ENCODE results near the gene HPSE2. TPM values are rescaled to one million over a fixed set of nuclear protein-coding genes. Genes with fewer than 3 reads are reported as not detected.

Gene HPSE2
- total RNA-seq, 1 donor from 2014 or later, result 0.10 TPM

DNA sequence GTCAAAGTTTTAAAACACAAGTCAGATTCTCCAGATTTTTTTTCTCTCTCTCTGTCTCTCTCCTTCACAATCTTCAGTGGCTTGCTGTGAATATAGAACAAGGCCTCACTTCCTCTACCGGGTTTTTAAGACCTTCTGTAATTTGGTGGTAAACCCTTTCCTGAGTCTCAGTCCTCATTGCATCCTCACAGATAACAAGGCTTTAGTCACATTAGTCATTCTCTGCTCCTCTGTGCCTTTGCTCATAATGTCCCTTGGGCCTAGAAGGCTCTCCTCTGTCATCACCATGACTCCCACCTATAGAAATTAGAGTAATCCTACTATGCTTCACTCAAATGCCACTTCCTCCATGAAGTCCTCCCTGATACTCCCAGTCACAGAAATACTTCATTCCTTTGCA lies 616.2 kb downstream of the HPSE2 start:
- Mint-ChIP-seq H3K9me3 (ENCODE audit: low read depth) (no peaks in the 10 kb centered on the region), H3K4me1 (ENCODE audit: low read depth) (no peaks in the 10 kb centered on the region), H3K4me3 (ENCODE audit: low read depth) (no peak overlapping the region), H3K27me3 (no peaks in the 10 kb centered on the region), H3K27ac (no peak overlapping the region), H3K36me3 (ENCODE audit: insufficient read depth) (no peaks in the 10 kb centered on the region)
- TF ChIP-seq, protein P1, sequence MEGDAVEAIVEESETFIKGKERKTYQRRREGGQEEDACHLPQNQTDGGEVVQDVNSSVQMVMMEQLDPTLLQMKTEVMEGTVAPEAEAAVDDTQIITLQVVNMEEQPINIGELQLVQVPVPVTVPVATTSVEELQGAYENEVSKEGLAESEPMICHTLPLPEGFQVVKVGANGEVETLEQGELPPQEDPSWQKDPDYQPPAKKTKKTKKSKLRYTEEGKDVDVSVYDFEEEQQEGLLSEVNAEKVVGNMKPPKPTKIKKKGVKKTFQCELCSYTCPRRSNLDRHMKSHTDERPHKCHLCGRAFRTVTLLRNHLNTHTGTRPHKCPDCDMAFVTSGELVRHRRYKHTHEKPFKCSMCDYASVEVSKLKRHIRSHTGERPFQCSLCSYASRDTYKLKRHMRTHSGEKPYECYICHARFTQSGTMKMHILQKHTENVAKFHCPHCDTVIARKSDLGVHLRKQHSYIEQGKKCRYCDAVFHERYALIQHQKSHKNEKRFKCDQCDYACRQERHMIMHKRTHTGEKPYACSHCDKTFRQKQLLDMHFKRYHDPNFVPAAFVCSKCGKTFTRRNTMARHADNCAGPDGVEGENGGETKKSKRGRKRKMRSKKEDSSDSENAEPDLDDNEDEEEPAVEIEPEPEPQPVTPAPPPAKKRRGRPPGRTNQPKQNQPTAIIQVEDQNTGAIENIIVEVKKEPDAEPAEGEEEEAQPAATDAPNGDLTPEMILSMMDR (IDR thresholded peaks at IDR 0.05; ENCODE audit: unreplicated experiment), result no peak
- DNase-seq (ENCODE audit: low spot score, unreplicated experiment), result no peak

DNA sequence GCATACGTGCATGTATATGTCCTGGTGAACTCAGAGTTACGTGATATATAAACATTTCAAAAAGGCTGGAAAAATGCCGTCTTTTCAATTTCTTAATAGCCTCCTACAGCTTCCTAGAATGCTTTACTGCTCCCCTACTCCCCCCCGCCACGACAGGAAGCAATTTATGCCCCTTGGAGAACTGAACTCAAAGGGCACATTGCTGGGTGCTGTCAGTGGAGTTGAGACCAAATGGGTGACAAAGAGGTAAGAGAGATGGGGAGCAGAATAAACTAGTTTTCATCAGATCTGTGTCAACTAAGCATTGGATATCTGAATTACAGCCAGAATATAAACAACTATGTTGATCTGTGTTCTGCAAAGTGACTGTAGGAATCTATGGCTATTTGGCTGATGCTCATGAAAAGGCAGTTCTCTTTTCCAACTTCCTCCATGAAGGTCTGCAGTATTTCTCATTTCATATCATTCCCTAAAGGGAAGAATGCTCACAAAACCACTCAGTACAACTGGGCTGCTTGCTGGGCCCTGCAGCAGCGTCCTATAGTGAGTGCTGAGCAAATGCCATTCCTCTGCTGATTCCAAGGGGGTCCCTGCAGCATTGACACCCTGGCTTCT lies 617.6 kb downstream of the HPSE2 start:
- H3K27me3 Mint-ChIP-seq, result no peaks in the 10 kb centered on the region
- no peaks in the 10 kb centered on the region for H3K4me1 Mint-ChIP-seq (ENCODE audit: low read depth)
- no peak overlapping the region for H3K27ac Mint-ChIP-seq
- TF ChIP-seq, protein P1 (IDR thresholded peaks at IDR 0.05; ENCODE audit: unreplicated experiment), result no peak
- H3K4me3 Mint-ChIP-seq (ENCODE audit: low read depth), result no peak overlapping the region
- H3K9me3 Mint-ChIP-seq (ENCODE audit: low read depth), result no peaks in the 10 kb centered on the region
- no peak for DNase-seq (ENCODE audit: low spot score, unreplicated experiment)
- H3K36me3 Mint-ChIP-seq (ENCODE audit: insufficient read depth), result no peaks in the 10 kb centered on the region

DNA sequence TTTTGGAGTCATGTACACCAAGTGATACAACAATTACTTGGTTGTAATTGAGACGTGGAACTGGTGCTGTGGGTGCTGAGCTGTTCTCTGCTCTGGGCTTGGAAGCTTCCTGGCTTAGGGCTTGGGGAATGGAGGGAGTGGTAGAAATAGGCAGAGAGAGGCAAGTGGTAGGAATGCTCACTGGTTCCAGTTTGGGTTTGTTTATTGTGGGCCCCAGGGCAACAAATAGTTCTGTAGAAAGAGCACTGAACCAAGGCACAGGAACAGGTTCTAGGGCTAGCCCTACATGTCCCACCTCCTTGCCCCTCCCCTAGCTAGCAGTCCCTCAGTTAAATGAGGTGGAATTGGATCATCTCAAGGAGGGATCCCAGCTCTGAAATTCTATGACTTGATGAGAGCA lies 622.2 kb downstream of the HPSE2 start:
- H3K27me3 Mint-ChIP-seq, result no peaks in the 10 kb centered on the region
- H3K36me3 Mint-ChIP-seq (ENCODE audit: insufficient read depth), result no peaks in the 10 kb centered on the region
- TF ChIP-seq, protein P1 (IDR thresholded peaks at IDR 0.05; ENCODE audit: unreplicated experiment), result no peak
- H3K4me1 Mint-ChIP-seq (ENCODE audit: low read depth), result no peaks in the 10 kb centered on the region
- H3K9me3 Mint-ChIP-seq (ENCODE audit: low read depth), result no peaks in the 10 kb centered on the region
- DNase-seq (ENCODE audit: low spot score, unreplicated experiment), result no peak
- H3K27ac Mint-ChIP-seq, result no peak overlapping the region
- H3K4me3 Mint-ChIP-seq (ENCODE audit: low read depth), result no peak overlapping the region

DNA sequence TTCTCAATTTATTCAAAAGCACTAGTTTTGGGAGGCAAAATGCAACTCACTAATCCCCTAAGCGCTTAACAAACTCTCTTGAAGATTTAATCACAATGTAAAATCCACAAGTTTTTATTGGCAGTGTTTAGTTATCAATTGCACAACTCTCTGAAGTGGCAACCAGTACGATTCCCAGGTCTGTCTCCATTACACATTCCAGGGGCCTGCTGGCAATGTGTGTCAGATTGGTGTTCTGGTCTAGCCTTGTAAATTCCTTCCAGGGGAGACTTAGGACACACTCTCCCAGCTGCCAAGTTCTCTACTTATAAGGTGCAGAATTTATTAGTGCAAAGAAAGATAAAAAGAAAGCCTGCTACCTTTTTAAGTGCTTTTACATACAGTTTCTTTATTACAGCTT lies 624.2 kb downstream of the HPSE2 start:
- no peak overlapping the region for H3K27ac Mint-ChIP-seq
- DNase-seq (ENCODE audit: low spot score, unreplicated experiment), result no peak

DNA sequence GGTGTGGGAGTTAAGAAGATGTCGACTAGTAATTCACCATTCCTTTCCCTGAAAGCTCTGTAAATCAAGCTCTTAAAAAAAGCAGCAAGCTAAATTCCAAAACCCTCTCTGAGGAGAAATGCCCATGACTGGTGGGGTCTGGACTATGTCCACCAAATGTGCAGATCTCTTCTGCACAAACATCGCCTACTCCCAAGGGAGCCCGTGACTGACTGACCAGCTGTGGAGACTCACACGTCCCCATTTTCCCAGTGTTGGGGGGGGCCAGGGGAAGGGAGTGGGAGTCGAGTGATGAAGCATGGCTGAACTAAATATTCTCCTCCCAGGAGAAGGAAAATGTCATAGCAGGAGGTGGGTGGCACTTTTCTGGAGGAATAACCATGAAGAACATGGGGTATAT lies 624.8 kb downstream of the HPSE2 start:
- H3K4me3 Mint-ChIP-seq (ENCODE audit: low read depth), result no peak overlapping the region
- no peaks in the 10 kb centered on the region for H3K27me3 Mint-ChIP-seq
- no peaks in the 10 kb centered on the region for H3K9me3 Mint-ChIP-seq (ENCODE audit: low read depth)
- H3K36me3 Mint-ChIP-seq (ENCODE audit: insufficient read depth), result no peaks in the 10 kb centered on the region
- no peak overlapping the region for H3K27ac Mint-ChIP-seq
- TF ChIP-seq, protein P1 (IDR thresholded peaks at IDR 0.05; ENCODE audit: unreplicated experiment), result no peak
- no peaks in the 10 kb centered on the region for H3K4me1 Mint-ChIP-seq (ENCODE audit: low read depth)
- DNase-seq (ENCODE audit: low spot score, unreplicated experiment), result no peak

More for the DNA sequence above, 624.2 kb downstream of the HPSE2 start:
- TF ChIP-seq, protein P1 (IDR thresholded peaks at IDR 0.05; ENCODE audit: unreplicated experiment), result no peak
- Mint-ChIP-seq H3K27me3 (no peaks in the 10 kb centered on the region), H3K4me1 (ENCODE audit: low read depth) (no peaks in the 10 kb centered on the region), H3K36me3 (ENCODE audit: insufficient read depth) (no peaks in the 10 kb centered on the region), H3K4me3 (ENCODE audit: low read depth) (no peak overlapping the region), H3K9me3 (ENCODE audit: low read depth) (no peaks in the 10 kb centered on the region)
